Erythroblast (primary cell): ENCODE results near the gene HNRNPH2.

Source experiments
- DNase-seq, 2 experiments: peaks; one replicate each; lab custom pipeline; 2025; lab: John Stamatoyannopoulos, UW
- GATA1 ChIP-seq: IDR thresholded peaks from 2 replicates; pipeline ENCODE4 v1.6.1; 2011; ENCODE audit warnings: low read depth, mild to moderate bottlenecking, control low read depth, low read length, moderate library complexity
- POLR2A ChIP-seq: IDR thresholded peaks from 2 replicates; pipeline ENCODE4 v1.6.1; 2011; ENCODE audit warnings: mild to moderate bottlenecking, low read length

The HNRNPH2 gene

GRCh38 chrX:101407748-101408531 is at the start of gene HNRNPH2, which contains the start of gene GLA:
Gene HNRNPH2 (plus strand): TSS chrX:101408222. CDS start chrX:101411989, 3,767 bp downstream.
Gene GLA (minus strand): TSS chrX:101407925. CDS start chrX:101407903, 22 bp downstream.
- DNase-seq, result peak; percentile 97 to 99
- TF ChIP-seq GATA1 (no peak), POLR2A (peak; percentile 95)

- no peak for DNase-seq
Observed at GRCh38 chrX:101359966-101360365, 48.1 kb upstream of the HNRNPH2 start.

GRCh38 chrX:101360390-101360789 is 47.6 kb upstream of the HNRNPH2 start:
- TF ChIP-seq POLR2A (peak; percentile 48), GATA1 (no peak)
- peak; percentile 86 to 93 for DNase-seq

More at GRCh38 chrX:101359966-101360365, 48.1 kb upstream of the HNRNPH2 start:
- TF ChIP-seq GATA1 (no peak), POLR2A (no peak)

DNA sequence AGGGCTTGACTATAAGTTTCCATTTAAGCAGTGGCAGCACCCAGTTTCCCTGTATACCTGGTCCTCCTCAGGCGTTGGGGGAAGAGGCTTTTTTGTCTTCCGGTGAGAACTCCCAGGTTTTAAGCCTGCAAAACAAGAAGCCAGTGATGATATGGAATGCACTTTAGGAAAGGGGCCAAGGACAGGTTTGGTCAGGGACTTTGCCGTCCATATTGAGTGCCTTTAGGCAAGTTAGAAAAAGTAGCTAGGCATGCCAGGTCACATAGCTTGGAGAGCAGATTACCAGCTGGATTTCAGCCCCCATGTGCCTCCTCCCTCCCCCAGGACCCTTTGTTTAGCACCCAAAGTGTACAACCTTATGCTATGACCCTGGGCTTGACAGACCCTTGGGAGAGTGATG is 45.9 kb upstream of the HNRNPH2 start:
- no peak for DNase-seq
- TF ChIP-seq POLR2A (no peak), GATA1 (no peak)

DNA sequence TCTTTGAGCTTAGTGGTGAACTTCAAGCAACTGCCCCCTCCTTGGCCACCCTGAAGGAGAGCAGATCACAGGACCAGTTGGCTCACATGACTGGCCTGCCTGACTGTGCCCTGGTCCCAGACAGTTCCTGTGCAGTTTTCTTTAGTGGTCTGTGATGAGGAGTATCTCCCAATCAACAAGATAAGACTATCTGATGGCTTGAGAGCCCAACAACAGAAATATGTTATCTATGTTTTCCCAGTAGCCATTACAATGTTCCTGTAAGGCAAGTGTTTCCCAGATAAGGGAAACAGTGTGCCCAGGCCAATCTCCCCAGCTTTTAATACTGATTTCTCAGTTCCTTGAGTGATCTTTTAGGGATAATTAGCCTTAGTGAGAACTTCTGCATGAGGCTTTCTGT is 45.3 kb upstream of the HNRNPH2 start:
- TF ChIP-seq POLR2A (no peak), GATA1 (no peak)
- peak; percentile 13 to 51 for DNase-seq

- DNase-seq, result no peak
- no peak for TF ChIP-seq GATA1
- no peak for TF ChIP-seq POLR2A
Observed at GRCh38 chrX:101365301-101365795, 42.7 kb upstream of the HNRNPH2 start.

GRCh38 chrX:101368800-101369199 is 39.2 kb upstream of the HNRNPH2 start:
- DNase-seq, result no peak
- TF ChIP-seq GATA1, result no peak
- no peak for TF ChIP-seq POLR2A

GRCh38 chrX:101369687-101370086 is 38.3 kb upstream of the HNRNPH2 start:
- DNase-seq, result no peak
- no peak for TF ChIP-seq GATA1
- TF ChIP-seq POLR2A, result no peak

DNA sequence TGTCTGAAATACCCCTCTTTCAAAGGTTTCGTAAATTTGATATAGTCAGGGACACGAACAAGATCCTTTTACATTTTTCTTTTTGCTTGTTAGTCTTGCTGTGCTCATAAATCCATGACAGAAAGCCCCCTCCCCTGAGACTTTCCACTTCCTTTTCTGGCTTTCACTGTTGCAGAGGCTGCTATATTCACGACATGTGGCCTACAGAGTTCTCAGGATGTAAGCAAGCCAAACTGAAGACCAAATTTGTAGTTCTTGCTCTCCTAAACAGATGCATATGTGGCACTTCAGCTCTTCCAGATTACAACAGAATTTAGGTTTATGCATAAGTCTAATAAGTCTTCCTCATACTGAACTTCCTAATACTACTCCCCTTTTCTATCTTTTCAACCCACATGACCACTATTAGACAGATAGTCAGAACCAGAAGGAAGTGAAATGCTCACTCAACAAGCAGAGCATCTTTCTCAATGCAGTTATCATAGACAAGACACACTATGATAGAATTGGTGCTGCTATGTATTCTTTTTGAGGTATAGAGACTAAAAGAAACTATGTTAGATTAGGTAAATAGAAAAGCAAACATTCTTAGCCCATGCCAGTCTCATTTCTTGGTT is 37.0 kb upstream of the HNRNPH2 start:
- no peak for DNase-seq
- TF ChIP-seq GATA1, result no peak
- no peak for TF ChIP-seq POLR2A

DNA sequence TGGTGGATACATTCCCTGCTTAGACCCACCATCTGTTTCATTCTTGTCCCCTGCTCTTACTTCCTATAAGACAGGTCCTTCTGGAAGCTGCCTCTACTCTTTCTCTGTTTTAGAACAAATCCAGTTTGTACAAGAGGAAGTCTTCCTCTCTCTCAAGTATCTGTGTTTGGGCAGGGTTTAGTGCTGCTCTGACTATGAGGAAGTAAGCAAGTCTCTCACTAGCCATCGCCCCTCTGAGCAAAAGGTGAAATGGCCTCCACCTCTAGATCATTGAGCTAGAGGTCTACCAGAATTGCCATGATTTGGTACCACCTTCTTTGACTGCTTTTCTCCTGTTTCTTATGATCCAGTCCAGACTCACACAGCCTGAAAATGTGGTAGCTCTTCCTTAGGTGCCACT is 30.5 kb upstream of the HNRNPH2 start:
- DNase-seq, result no peak
- TF ChIP-seq POLR2A, result no peak
- TF ChIP-seq GATA1, result no peak

- DNase-seq, result no peak
- TF ChIP-seq POLR2A, result no peak
- TF ChIP-seq GATA1, result no peak
Observed at GRCh38 chrX:101383679-101384205, 24.3 kb upstream of the HNRNPH2 start.

DNA sequence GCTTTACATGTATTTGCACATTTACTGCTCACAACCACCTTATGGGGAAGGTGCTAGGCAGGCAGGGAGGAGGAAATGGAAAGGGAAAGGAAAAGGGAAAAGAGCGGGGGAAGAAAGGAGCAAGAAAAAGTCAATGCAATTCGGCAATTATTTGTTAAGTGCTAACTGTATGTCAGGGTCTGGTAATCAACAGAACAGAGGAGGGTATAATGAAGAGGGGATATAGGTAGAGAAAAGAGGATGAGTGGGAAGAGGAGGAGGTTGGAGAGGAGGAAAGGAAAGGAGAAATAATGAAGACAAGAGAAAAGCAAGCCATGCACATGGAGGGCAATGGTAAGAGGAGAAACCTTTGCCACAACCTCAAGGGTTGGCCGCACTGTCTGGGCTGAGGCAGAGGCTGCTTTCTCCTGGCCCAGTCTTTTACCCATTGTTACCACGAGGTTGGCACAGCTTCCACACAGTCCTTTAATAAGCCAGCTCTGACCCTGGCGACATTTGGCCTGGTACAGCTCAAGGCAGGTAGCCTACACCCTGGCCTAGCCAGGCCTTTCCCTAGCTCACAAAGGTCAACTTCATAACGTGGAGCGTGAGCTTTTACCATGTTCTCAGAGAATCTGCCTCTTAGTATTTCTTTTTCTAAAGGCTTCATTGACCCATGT is 22.9 kb upstream of the HNRNPH2 start:
- DNase-seq, result no peak
- TF ChIP-seq GATA1 (no peak), POLR2A (no peak)

GRCh38 chrX:101385795-101386541 is 22.1 kb upstream of the HNRNPH2 start, which contains the start of gene BTK:
Gene BTK (minus strand): TSS chrX:101386191. CDS start chrX:101375284, 10,907 bp downstream.
- TF ChIP-seq GATA1 (no peak), POLR2A (peak; percentile 78)
- DNase-seq, result peak; percentile 75 to 80

- DNase-seq, result peak; percentile 55 to 61
- TF ChIP-seq POLR2A, result peak; percentile 0
- no peak for TF ChIP-seq GATA1
Observed at GRCh38 chrX:101386542-101386885, 21.5 kb upstream of the HNRNPH2 start.
